Suprapubic skin (tissue), 3 donors: ENCODE results near the gene STAG2.

Experiments used
- CTCF ChIP-seq, 2 donors: fragments of 200-600 bp in 1 of 2; fragments of 450-650 bp in 1 of 2; sonication (generic) in 1 of 2; IDR thresholded peaks; one replicate each; pipeline ENCODE4 v1.5.1; 2016 to 2019; ENCODE audit warnings: antibody characterized with exemption in 2 of 2, mild to moderate bottlenecking in 1 of 2, moderate library complexity in 1 of 2
- POLR2A ChIP-seq, 2 donors: fragments of 450-650 bp; IDR thresholded peaks; one replicate each; pipeline ENCODE4 v1.6.1; 2017; ENCODE audit warnings: antibody characterized with exemption in 2 of 2, mild to moderate bottlenecking in 2 of 2, moderate library complexity in 2 of 2

GRCh38 chrX:123949846-123950245 lies 11.7 kb upstream of the STAG2 start:
- TF ChIP-seq CTCF (IDR thresholded peaks at IDR 0.05) (no peak), POLR2A (IDR thresholded peaks at IDR 0.05) (no peak)
